Upper lobe of right lung (tissue), 1 donor: ENCODE results near the gene ADD1. TPM values are rescaled to one million over a fixed set of nuclear protein-coding genes. Genes with fewer than 3 reads are reported as not detected.

Source experiments
- ATAC-seq: fragments of 200-7000 bp; cut with Tn5 transposase; one replicate; pipeline ENCODE4 v1.9.1; 2020; ENCODE audit warnings: mild to moderate bottlenecking, moderate library complexity
- DNase-seq: peaks from one replicate; pipeline ENCODE4 v3.0.0-alpha.2; 2020
- H3K27ac ChIP-seq: fragments of 200-600 bp; one replicate; pipeline ENCODE4 v1.8.0; 2022
- H3K27me3 ChIP-seq: fragments of 200-600 bp; one replicate; pipeline ENCODE4 v1.8.0; 2022; ENCODE audit warnings: mild to moderate bottlenecking
- H3K36me3 ChIP-seq: fragments of 200-600 bp; one replicate; pipeline ENCODE4 v1.8.0; 2022
- H3K4me1 ChIP-seq: fragments of 200-600 bp; one replicate; pipeline ENCODE4 v1.8.0; 2022
- H3K4me3 ChIP-seq: fragments of 200-600 bp; one replicate; pipeline ENCODE4 v1.8.0; 2022; ENCODE audit warnings: mild to moderate bottlenecking
- H3K9me3 ChIP-seq: fragments of 200-600 bp; one replicate; pipeline ENCODE4 v1.8.0; 2022
- intact Hi-C: fragments of 100-400 bp; cut with DNase I; formaldehyde crosslinking; loops from one replicate; pipeline ENCODE4 v1.11.0; 2022
- total RNA-seq: library from RNA; stranded (reverse); fragmentation: NEBNext Ultra II Directional; extraction: Animal tissue kit (Norgen Biotek cat#: 25700); gene quantifications from one replicate; pipeline ENCODE4 v1.2.1, GENCODE V29; 2021
- TF ChIP-seq, protein P1 (sequence below): fragments of 200-600 bp; IDR thresholded peaks from one replicate; pipeline ENCODE4 v1.8.0; 2022; ENCODE audit warnings: antibody characterized with exemption
- donor health status: DM: no; HTN: yes; CAD: no; lungs with severe emphysema.

The ADD1 gene
- total RNA-seq, 1 donor from 2014 or later, result 286 TPM

DNA sequence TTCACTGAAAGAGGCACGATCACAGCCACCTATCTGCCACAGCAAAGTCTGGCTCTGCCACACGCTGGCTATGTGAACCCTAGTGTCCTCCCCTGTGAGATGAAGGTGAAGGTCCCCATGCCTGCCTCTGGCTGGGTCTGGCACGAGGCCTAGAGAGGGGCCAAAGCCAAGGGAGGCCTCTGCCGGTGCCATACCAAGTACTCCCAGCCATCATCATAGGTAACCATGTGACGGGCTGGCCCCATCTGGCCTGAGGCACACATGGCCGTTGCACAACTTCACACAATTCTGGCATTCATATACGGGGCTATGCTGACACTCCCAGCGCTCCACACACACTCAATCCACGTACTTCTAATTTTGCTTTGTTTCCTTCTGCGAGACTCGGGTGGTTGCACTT lies 104.3 kb downstream of the ADD1 start:
- Histone ChIP-seq H3K4me1 (no peaks in the 10 kb centered on the region), H3K27me3 (no peaks in the 10 kb centered on the region), H3K36me3 (peaks cover 97% of the 10 kb centered on the region), H3K27ac (no peak overlapping the region), H3K9me3 (no peaks in the 10 kb centered on the region), H3K4me3 (no peak overlapping the region)
- TF ChIP-seq, protein P1, sequence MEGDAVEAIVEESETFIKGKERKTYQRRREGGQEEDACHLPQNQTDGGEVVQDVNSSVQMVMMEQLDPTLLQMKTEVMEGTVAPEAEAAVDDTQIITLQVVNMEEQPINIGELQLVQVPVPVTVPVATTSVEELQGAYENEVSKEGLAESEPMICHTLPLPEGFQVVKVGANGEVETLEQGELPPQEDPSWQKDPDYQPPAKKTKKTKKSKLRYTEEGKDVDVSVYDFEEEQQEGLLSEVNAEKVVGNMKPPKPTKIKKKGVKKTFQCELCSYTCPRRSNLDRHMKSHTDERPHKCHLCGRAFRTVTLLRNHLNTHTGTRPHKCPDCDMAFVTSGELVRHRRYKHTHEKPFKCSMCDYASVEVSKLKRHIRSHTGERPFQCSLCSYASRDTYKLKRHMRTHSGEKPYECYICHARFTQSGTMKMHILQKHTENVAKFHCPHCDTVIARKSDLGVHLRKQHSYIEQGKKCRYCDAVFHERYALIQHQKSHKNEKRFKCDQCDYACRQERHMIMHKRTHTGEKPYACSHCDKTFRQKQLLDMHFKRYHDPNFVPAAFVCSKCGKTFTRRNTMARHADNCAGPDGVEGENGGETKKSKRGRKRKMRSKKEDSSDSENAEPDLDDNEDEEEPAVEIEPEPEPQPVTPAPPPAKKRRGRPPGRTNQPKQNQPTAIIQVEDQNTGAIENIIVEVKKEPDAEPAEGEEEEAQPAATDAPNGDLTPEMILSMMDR, result no peak
- DNase-seq (no peak), ATAC-seq (no peak)
- intact Hi-C loops, result no loop called here

DNA sequence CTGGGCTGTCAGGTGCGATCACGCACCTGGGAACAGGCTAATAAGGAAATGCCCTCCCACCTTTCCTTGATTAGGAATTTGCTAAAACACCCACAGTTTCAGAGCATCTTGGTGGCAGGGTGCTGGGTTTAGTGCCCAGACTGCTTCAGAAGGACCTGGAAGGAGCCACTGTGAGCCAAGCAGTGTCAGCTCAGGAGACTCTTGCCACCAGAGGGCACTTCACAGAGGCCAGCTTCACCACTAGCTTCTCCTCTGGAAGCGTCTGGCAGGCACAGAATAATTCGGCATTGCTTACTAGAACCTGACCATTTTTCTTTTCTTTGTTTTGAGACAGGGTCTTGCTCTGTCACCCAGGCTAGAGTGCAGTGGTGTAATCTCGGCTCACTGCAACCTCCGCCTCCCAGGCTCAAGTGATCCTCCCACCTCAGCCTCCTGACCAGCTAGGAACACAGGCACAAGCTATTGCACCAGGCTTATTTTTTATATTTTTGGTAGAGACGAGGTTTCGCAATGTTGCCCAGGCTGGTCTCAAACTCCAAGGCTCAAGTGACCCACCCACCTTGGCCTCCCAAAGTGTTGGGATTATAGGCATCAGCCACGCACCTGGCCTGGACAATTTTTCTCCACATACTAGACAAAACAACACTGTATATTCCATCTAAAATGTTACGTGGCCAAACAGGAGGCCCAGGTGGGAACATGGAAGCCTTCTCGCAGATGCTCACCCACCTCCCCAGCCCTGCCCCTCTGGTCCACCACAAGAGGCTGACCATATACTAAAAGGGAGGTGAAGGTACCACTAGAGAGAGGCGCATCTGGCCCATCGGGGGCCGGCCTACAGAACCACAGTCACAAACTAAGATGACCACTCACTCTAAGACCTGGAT lies 105.5 kb downstream of the ADD1 start:
- H3K9me3 ChIP-seq, result no peaks in the 10 kb centered on the region
- no peak overlapping the region for H3K4me3 ChIP-seq
- no peaks in the 10 kb centered on the region for H3K27me3 ChIP-seq
- no peaks in the 10 kb centered on the region for H3K4me1 ChIP-seq
- intact Hi-C loops, result no loop called here
- H3K36me3 ChIP-seq, result peaks cover 97% of the 10 kb centered on the region
- no peak for DNase-seq
- H3K27ac ChIP-seq, result no peak overlapping the region
- TF ChIP-seq, protein P1, result peak; percentile 39
- ATAC-seq, result peak; percentile 70

DNA sequence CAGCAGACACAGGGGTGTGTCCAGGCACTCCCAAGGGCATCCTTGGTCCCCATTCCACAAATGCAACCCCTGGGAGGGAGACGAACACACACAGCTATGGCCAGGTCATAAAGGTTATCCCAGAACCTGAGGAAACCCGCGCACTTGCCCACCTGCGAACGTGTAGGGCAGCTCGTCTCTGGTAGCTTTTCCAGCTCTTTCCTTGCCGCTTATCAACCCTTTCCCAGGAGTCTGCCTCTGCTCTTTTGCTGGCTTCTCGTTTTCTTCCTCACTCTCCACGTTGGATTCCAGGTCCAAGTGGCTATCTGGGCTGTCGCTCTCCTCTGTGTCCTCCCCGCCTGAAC lies 106.1 kb downstream of the ADD1 start:
- Histone ChIP-seq H3K4me1 (no peaks in the 10 kb centered on the region), H3K4me3 (no peak overlapping the region), H3K9me3 (no peaks in the 10 kb centered on the region), H3K27ac (no peak overlapping the region), H3K36me3 (peaks cover 93% of the 10 kb centered on the region), H3K27me3 (no peaks in the 10 kb centered on the region)
- no peak for ATAC-seq
- intact Hi-C loops, result no loop called here
- TF ChIP-seq, protein P1, result no peak
- DNase-seq, result no peak

DNA sequence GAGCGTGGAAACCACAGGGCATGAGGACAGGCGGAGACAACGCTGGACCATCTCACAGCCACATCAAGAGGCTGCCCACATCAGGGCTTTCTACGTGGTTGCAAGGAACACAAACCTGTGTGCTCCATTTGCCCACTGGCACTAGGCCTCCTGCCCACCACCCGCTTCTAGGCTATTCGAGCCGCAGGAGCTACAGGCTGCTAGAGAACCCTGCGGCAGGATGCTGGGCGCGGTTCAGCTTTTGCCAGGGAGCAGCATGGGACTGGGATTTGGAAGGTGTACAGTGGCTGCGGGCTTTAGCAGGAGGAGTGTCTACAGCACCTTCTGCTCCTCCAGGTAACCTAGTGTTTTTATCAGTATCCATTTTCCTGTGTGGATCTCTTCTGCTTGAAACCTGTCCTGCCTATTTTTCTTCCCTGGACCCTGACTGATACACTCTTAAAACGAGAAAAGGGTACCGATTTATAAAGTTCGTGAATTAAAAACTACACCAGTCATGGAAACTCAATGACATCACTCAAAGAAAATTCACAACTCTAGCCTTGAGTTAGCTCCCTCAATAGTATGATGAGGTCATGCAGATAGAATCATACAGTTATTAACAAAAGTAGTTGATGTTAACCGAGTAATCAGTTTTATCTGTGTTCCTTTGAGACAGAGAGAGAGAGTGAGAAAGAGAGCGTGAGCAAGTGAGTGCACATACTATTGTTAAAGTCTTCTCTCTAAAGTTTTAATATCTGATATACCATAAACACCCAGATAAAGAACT lies 106.8 kb downstream of the ADD1 start:
- ATAC-seq, result no peak
- TF ChIP-seq, protein P1, result no peak
- Histone ChIP-seq H3K4me3 (no peak overlapping the region), H3K9me3 (no peaks in the 10 kb centered on the region), H3K4me1 (no peaks in the 10 kb centered on the region), H3K36me3 (peaks cover 87% of the 10 kb centered on the region), H3K27ac (no peak overlapping the region), H3K27me3 (no peaks in the 10 kb centered on the region)
- intact Hi-C loops, result no loop called here
- no peak for DNase-seq

DNA sequence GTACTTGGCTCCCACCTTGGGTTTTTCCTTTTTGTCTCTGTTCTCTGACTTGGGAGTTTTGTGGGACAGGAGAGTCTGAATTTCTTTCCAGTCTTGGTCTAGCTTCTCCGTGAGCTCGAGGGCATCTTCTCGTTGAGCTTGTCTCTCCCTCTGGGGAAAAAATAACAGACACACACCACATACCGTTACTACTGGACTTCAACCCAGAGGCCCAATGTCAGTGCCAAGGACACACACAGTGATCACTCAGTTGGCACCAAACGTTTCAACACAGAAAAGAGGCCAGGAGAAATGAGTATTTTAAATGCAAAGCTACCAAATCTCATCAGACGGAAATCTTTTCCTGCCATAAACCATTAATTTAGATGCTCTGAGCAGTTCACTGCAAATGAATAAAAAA lies 109.9 kb downstream of the ADD1 start:
- intact Hi-C loops, result no loop called here

More for the DNA sequence above, 109.9 kb downstream of the ADD1 start:
- DNase-seq (no peak), ATAC-seq (no peak)
- no peak overlapping the region for H3K4me3 ChIP-seq
- H3K36me3 ChIP-seq, result peaks cover 87% of the 10 kb centered on the region
- H3K4me1 ChIP-seq, result peaks cover 2% of the 10 kb centered on the region
- H3K27me3 ChIP-seq, result no peaks in the 10 kb centered on the region
- no peak overlapping the region for H3K27ac ChIP-seq
- no peaks in the 10 kb centered on the region for H3K9me3 ChIP-seq
- TF ChIP-seq, protein P1, result no peak
